GM19193 (cell line): ENCODE data around the gene CDKN2B.

ENCODE experiments used
- POLR2A ChIP-seq: IDR thresholded peaks from 4 replicates; pipeline ENCODE4 v1.6.1; 2011; ENCODE audit not compliant: insufficient read depth, insufficient read length; ENCODE audit errors: extremely low read depth

The CDKN2B gene

GRCh38 chr9:22008717-22009505 is at the start of gene CDKN2B:
Gene CDKN2B (minus strand): TSS chr9:22009305. CDS start chr9:22008953, 352 bp downstream.
- TF ChIP-seq POLR2A = peak; percentile 6

GRCh38 chr9:22056402-22056801 is 47.3 kb upstream of the CDKN2B start:
- no peak for TF ChIP-seq POLR2A

- no peak for TF ChIP-seq POLR2A
Observed at GRCh38 chr9:22055090-22055489, 46.0 kb upstream of the CDKN2B start.

GRCh38 chr9:22054529-22054928 is 45.4 kb upstream of the CDKN2B start:
- TF ChIP-seq POLR2A = no peak

GRCh38 chr9:22054076-22054475 is 45.0 kb upstream of the CDKN2B start:
- TF ChIP-seq POLR2A = no peak

- TF ChIP-seq POLR2A = no peak
Observed at GRCh38 chr9:22053178-22053577, 44.1 kb upstream of the CDKN2B start.

GRCh38 chr9:22052376-22052945 is 43.4 kb upstream of the CDKN2B start:
- TF ChIP-seq POLR2A = no peak

- no peak for TF ChIP-seq POLR2A
Observed at GRCh38 chr9:22050924-22051323, 41.8 kb upstream of the CDKN2B start.

GRCh38 chr9:22049411-22049810 is 40.3 kb upstream of the CDKN2B start:
- TF ChIP-seq POLR2A = no peak

GRCh38 chr9:22047596-22047995 is 38.5 kb upstream of the CDKN2B start:
- no peak for TF ChIP-seq POLR2A

GRCh38 chr9:22046243-22046885 is 37.3 kb upstream of the CDKN2B start:
- TF ChIP-seq POLR2A = no peak

GRCh38 chr9:22045423-22045822 is 36.3 kb upstream of the CDKN2B start:
- TF ChIP-seq POLR2A = no peak

GRCh38 chr9:22044583-22044982 is 35.5 kb upstream of the CDKN2B start:
- no peak for TF ChIP-seq POLR2A

- no peak for TF ChIP-seq POLR2A
Observed at GRCh38 chr9:22043928-22044327, 34.8 kb upstream of the CDKN2B start.

GRCh38 chr9:22041775-22042174 is 32.7 kb upstream of the CDKN2B start:
- no peak for TF ChIP-seq POLR2A

GRCh38 chr9:22041344-22041743 is 32.2 kb upstream of the CDKN2B start:
- TF ChIP-seq POLR2A = no peak
